Measurements from ENCODE around the gene GATA5.

Gene GATA5

GRCh38 chr20:62436692-62437091, 39.1 kb downstream of the GATA5 start:
- no peak overlapping the region for H3K4me3 ChIP-seq (ENCODE audit: low read depth, low read length)
- TF ChIP-seq, protein P1, sequence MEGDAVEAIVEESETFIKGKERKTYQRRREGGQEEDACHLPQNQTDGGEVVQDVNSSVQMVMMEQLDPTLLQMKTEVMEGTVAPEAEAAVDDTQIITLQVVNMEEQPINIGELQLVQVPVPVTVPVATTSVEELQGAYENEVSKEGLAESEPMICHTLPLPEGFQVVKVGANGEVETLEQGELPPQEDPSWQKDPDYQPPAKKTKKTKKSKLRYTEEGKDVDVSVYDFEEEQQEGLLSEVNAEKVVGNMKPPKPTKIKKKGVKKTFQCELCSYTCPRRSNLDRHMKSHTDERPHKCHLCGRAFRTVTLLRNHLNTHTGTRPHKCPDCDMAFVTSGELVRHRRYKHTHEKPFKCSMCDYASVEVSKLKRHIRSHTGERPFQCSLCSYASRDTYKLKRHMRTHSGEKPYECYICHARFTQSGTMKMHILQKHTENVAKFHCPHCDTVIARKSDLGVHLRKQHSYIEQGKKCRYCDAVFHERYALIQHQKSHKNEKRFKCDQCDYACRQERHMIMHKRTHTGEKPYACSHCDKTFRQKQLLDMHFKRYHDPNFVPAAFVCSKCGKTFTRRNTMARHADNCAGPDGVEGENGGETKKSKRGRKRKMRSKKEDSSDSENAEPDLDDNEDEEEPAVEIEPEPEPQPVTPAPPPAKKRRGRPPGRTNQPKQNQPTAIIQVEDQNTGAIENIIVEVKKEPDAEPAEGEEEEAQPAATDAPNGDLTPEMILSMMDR (IDR thresholded peaks at IDR 0.05; ENCODE audit: control insufficient read depth, extremely low read depth, insufficient read depth): no peak
- DNase-seq (ENCODE audit: low read depth): no peak

DNA sequence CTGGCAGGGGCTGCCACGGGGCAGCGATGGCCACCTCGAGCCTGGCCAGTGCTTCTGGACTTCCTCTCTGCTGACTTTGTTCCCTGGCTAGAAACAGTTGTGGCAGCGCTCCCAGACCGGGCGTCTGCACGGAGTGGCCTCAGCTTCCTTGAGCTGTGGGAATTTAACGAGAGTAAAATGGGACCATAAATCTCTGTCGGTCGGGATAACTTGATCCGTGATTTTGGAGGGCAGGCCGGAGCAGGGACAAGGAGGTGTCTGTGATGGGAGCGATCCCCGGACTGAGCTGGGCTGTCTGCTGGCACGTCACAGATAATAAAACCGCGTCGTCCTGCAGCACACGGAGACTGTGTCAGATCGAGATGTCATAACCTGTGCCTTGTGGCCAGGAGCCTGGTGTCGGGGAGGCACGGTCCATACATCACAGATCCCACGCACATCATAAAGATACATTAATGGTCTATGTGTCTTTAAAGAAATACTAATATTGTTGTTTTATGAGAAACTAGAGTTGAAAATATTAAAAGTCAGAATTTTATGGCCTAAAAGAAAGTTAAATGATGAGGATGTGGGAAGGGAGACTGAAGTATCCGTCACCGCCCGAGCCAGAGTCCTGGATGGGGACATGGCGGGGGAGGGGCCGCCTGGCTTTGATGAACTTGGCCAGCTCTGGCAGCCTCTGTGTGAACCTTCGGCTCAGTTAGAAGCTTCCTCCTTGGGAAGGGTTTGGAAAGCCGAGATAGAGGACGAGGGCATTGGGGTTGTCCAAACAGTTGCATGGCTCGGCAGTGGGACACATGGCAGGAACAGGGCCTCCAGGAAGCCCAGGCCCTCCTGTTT, 41.9 kb downstream of the GATA5 start:
- TF ChIP-seq, protein P1 (IDR thresholded peaks at IDR 0.05; ENCODE audit: control insufficient read depth, extremely low read depth, insufficient read depth): no peak
- H3K4me3 ChIP-seq (ENCODE audit: low read depth, low read length): no peak overlapping the region
- DNase-seq (ENCODE audit: low read depth): peak; percentile 63

- TF ChIP-seq, protein P1 (IDR thresholded peaks at IDR 0.05; ENCODE audit: control insufficient read depth, extremely low read depth, insufficient read depth): no peak
- DNase-seq (ENCODE audit: low read depth): no peak
- no peak overlapping the region for H3K4me3 ChIP-seq (ENCODE audit: low read depth, low read length)
Observed at GRCh38 chr20:62430866-62431447, 44.8 kb downstream of the GATA5 start.

GRCh38 chr20:62430311-62430853, 45.4 kb downstream of the GATA5 start:
- no peak for DNase-seq (ENCODE audit: low read depth)
- TF ChIP-seq, protein P1 (IDR thresholded peaks at IDR 0.05; ENCODE audit: control insufficient read depth, extremely low read depth, insufficient read depth): no peak
- no peak overlapping the region for H3K4me3 ChIP-seq (ENCODE audit: low read depth, low read length)

DNA sequence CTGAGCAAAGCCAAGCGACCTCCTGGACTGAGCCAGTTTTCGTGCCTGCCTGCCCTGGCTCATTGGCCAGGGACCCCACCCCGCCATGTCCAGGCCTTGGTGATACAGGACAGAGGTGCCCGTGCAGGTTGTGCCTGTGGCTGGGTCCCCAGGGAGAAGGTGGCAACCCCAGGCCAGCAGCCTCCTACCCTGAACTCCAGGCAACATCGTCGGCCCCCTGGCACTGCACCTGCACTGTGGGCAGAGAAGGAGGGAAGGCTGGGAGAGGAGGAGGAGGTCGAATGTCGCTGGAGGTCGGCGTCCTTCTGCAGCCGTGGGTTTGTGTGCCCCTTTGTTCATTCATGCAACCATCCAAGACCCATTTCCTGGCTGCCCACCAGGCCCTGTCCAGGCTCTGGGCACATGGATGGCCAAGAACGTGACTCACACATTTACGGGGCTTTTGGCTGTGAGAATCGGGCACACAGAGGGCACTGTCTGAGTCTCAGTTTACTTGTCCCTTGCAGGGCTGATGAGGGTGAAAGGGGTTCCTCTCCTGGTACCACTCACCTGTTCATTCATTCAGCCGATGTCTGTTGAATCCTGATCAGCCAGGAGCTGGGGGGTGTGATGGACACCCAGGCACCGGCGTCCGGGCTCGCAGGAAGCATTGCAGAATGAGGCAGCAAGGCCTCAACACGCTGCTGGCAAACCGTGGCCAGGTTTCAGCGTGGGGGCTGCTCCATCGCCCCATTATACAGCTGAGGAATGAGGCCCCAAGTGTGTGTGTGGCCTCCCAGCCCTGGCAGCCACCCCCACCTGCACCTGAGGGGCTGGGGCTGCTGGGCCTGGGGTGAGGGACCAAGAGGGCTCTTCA, 46.1 kb downstream of the GATA5 start:
- no peak overlapping the region for H3K4me3 ChIP-seq (ENCODE audit: low read depth, low read length)
- no peak for DNase-seq (ENCODE audit: low read depth)
- TF ChIP-seq, protein P1 (IDR thresholded peaks at IDR 0.05; ENCODE audit: control insufficient read depth, extremely low read depth, insufficient read depth): no peak

DNA sequence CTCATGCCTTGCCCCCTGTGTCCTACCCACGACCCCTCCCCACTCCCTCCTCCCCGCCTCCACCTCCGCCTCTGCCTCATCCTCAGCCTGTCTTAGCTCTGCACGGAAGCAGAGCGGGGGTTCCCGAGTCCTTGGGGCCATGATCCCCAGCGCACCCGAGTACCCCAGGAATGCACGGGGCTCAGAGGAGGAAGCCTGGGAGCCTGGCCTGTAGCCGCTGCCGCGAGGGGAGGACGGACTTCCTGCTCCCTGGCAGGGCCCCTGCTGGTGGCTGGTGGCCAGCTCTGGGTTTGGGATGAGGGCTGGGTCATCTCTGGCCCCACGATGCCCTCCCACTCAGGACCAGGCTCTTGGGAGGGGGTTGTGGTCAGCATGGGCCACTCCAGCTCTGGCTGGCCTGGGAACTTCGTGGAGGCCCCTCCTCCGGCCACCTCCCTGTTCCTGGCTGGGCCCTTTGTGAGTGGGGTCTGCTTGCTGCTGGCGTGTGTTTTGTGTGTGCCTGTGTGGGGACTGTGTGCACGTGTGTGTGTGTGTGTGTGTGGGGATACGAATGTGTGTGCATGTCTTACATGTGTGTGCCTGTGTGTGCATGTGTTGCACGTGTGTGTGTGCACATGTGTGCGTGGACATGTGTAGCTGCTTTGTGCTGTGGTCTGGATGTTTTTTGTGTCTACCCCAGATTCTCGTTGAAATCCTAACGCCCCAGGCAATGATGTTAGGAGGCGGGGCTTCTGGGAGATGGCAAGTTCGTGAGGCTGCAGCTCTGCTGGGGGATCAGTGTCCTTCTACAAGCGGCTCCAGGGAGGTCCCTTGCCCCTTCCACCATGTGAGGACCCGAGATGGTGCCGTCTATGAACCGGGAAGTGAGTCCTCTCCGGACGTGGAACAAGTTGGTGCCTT, 47.1 kb downstream of the GATA5 start:
- no peak for DNase-seq (ENCODE audit: low read depth)

More for the DNA sequence above, 47.1 kb downstream of the GATA5 start:
- no peak overlapping the region for H3K4me3 ChIP-seq (ENCODE audit: low read depth, low read length)
- TF ChIP-seq, protein P1 (IDR thresholded peaks at IDR 0.05; ENCODE audit: control insufficient read depth, extremely low read depth, insufficient read depth): no peak
